K562 (cell line): ENCODE measurements around the gene DBNDD2. TPM values are rescaled to one million over a fixed set of nuclear protein-coding genes. Genes with fewer than 3 reads are reported as not detected.

ENCODE experiments used
- ATAC-seq: fragments of 200-7000 bp; cut with Tn5 transposase; 3 replicates; pipeline ENCODE4 v1.9.1; 2020; ENCODE audit warnings: moderate library complexity
- BruUV-seq: library from RNA; stranded (reverse); fragments of 400-500 nt; replicated peaks from 2 replicates; lab custom pipeline; 2021; lab: Mats Ljungman, UMichigan
- CTCF ChIA-PET: fragments of 300-600 bp; formaldehyde crosslinking; extraction: SDS; loops from one replicate; lab custom pipeline; 2021; ENCODE audit warnings: low intra/inter-chr PET ratio; lab: Yijun Ruan, JAX
- POLR2A ChIA-PET: fragments of 300-600, 350-650 bp; sonication (Branson Sonifier 250); formaldehyde crosslinking; extraction: SDS; loops from one replicate; lab custom pipeline; 2021; ENCODE audit warnings: antibody characterized with exemption, inconsistent platforms; lab: Yijun Ruan, JAX
- DNase-seq, 4 experiments: peaks; one replicate each; pipeline versions ENCODE4 v3.0.0 to v3.0.0-alpha.2; 2011 to 2018; ENCODE audit warnings: low spot score in 3 of 4, mixed read lengths in 3 of 4; ENCODE audit errors: extremely low read depth in 1 of 4
- FAIRE-seq: peaks from 2 replicates; lab custom pipeline; 2011; peaks lifted over from hg19 to GRCh38; lab: Jason Lieb, UNC
- H2AFZ ChIP-seq: 2 replicates; pipeline ENCODE4 v1.6.0; 2011; ENCODE audit warnings: low read depth, low read length, control low read depth, inconsistent platforms
- H3K27ac ChIP-seq: fragments of 200-600 bp; 3 replicates; pipeline ENCODE4 v1.8.0; 2011; ENCODE audit warnings: low read depth, mild to moderate bottlenecking, control low read depth, inconsistent platforms, low read length, moderate library complexity, mixed read lengths; ENCODE audit errors: extremely low read depth
- H3K27me3 ChIP-seq, 2 experiments: fragments of 300-600 bp in 1 of 2; 2 replicates in 1 of 2; 3 replicates in 1 of 2; pipeline versions ENCODE4 v1.6.0 to v1.8.0; 2011; ENCODE audit warnings: inconsistent platforms in 2 of 2, low read length in 2 of 2, mild to moderate bottlenecking in 1 of 2, mixed read lengths in 1 of 2, moderate library complexity in 1 of 2; ENCODE audit not compliant: control insufficient read depth in 2 of 2, insufficient read depth in 2 of 2
- H3K36me3 ChIP-seq: fragments of 300-600 bp; 3 replicates; pipeline ENCODE4 v1.8.0; 2011; ENCODE audit warnings: mild to moderate bottlenecking, low read length, inconsistent platforms; ENCODE audit not compliant: control insufficient read depth, insufficient read depth
- H3K4me1 ChIP-seq, 2 experiments: fragments of 200-600 bp in 1 of 2; replicated peaks in 1 of 2; 2 replicates in 1 of 2; 3 replicates in 1 of 2; pipeline versions ENCODE4 v1.5.1 to v1.8.0; 2011; ENCODE audit warnings: inconsistent platforms in 2 of 2, low read length in 2 of 2, mild to moderate bottlenecking in 1 of 2, mixed read lengths in 1 of 2, moderate library complexity in 1 of 2; ENCODE audit not compliant: control insufficient read depth in 2 of 2, insufficient read depth in 2 of 2
- H3K4me2 ChIP-seq: 2 replicates; pipeline ENCODE4 v1.6.1; 2011; ENCODE audit warnings: low read length, control low read depth, inconsistent platforms, mixed read lengths; ENCODE audit not compliant: insufficient read depth
- H3K4me3 ChIP-seq: fragments of 200-600 bp; sonication (generic), shearing (Covaris generic); 2 replicates; pipeline ENCODE4 v1.5.1; 2016; ENCODE audit warnings: control low read depth, inconsistent platforms
- H3K79me2 ChIP-seq: fragments of 200-600 bp; 3 replicates; pipeline ENCODE4 v1.8.0; 2011; ENCODE audit warnings: low read length, inconsistent platforms; ENCODE audit not compliant: control insufficient read depth, insufficient read depth
- H3K9ac ChIP-seq, 2 experiments: 2 replicates each; pipeline versions ENCODE4 v1.6.0 to v1.6.1; 2011; ENCODE audit warnings: low read depth in 2 of 2, low read length in 2 of 2, control low read depth in 1 of 2, inconsistent platforms in 1 of 2, mild to moderate bottlenecking in 1 of 2, mixed read lengths in 1 of 2; ENCODE audit not compliant: insufficient read depth in 1 of 2
- H3K9me1 ChIP-seq: one replicate; pipeline ENCODE4 v1.6.0; 2011; ENCODE audit warnings: inconsistent platforms, mild to moderate bottlenecking, low read length, moderate library complexity; ENCODE audit not compliant: control insufficient read depth, insufficient read depth
- H3K9me3 ChIP-seq: replicated peaks from 2 replicates; pipeline ENCODE4 v1.5.1; 2011; ENCODE audit warnings: low read depth, low read length, inconsistent platforms; ENCODE audit not compliant: control insufficient read depth, insufficient read depth
- H4K20me1 ChIP-seq: replicated peaks from 2 replicates; pipeline ENCODE4 v1.6.1; 2011; ENCODE audit warnings: low read length, inconsistent platforms, mixed read lengths; ENCODE audit not compliant: control insufficient read depth, insufficient read depth
- CBX3 ChIP-seq, 2 experiments: IDR thresholded peaks; 1 replicate in 1 of 2; 2 replicates in 1 of 2; pipeline ENCODE4 v1.6.1; 2012; ENCODE audit warnings: inconsistent platforms in 2 of 2, low read length in 2 of 2, borderline replicate concordance in 1 of 2, control low read depth in 1 of 2
- HDAC6 ChIP-seq: IDR thresholded peaks from 2 replicates; pipeline ENCODE4 v1.6.1; 2012; ENCODE audit warnings: low read depth, mild to moderate bottlenecking, control low read depth, inconsistent platforms, low read length, moderate library complexity
- HSF4 ChIP-seq: fragments of 250-450 bp; sonication (Bioruptor Pico); IDR thresholded peaks from 2 replicates; pipeline ENCODE4 v2.1.2; 2022; ENCODE audit warnings: mild to moderate bottlenecking, moderate library complexity, borderline replicate concordance
- PHB ChIP-seq: fragments of 250-450 bp; sonication (Bioruptor Pico); IDR thresholded peaks from 2 replicates; pipeline ENCODE4 v1.5.0; 2021
- ZFP30 ChIP-seq: fragments of 250-450 bp; sonication (Bioruptor Pico); IDR thresholded peaks from 2 replicates; pipeline ENCODE4 v1.8.0; 2022; ENCODE audit warnings: moderate library complexity, mild to moderate bottlenecking, inconsistent platforms, borderline replicate concordance
- WGBS: fragments of 100-300 bp; shearing (Covaris generic); methylation state at CpG from one replicate; pipeline ENCODE4 v1.1.6; 2016; ENCODE audit warnings: low coverage, mixed read lengths; ENCODE audit not compliant: insufficient coverage; ENCODE audit errors: missing lambda C conversion rate; 5-methylcytosine and 5-hydroxymethylcytosine counted together
- in situ Hi-C: fragments of 300-500 bp; cut with MboI; formaldehyde crosslinking; loops from 4 replicates; pipeline ENCODE4 v1.15.0; 2018; ENCODE audit warnings: inconsistent platforms, mixed read lengths
- intact Hi-C: fragments of 100-400 bp; cut with micrococcal nuclease; formaldehyde crosslinking; loops from 2 replicates; pipeline ENCODE4 v1.14.2; 2022
- polyA plus RNA-seq, 8 experiments: library from polyadenylated mRNA; depleted of rRNA in 4 of 8; stranded (reverse) in 5 of 8; unstranded in 3 of 8; fragments of >200 nt; fragmentation: Nextera tagmentation in 2 of 8; fragmentation: Illumina TruSeq in 1 of 8; extraction: Ambion mirVana in 2 of 8; extraction: Trizol in 1 of 8; gene quantifications; 2 replicates each; pipeline versions ENCODE4 v1.2.1 to v1.2.3, GENCODE V29; 2011 to 2014; ENCODE audit warnings: inconsistent platforms in 1 of 8, missing spikeins in 1 of 8
- total RNA-seq, 7 experiments: library from RNA; depleted of rRNA in 6 of 7; stranded (reverse); fragments of >200 nt in 6 of 7; fragmentation: Illumina TruSeq in 2 of 7; extraction: Trizol in 2 of 7; gene quantifications; 2 replicates each; pipeline versions ENCODE4 v1.2.1 to v1.2.3, GENCODE V29; 2011 to 2021; ENCODE audit warnings: low replicate concordance in 1 of 7
- TF ChIP-seq, protein P1 (sequence below): fragments of 250-450 bp; sonication (Bioruptor Pico); IDR thresholded peaks from 2 replicates; pipeline ENCODE4 v1.5.0; 2021
- TF ChIP-seq, protein P2 (sequence below): fragments of 250-450 bp; sonication (Bioruptor Pico); IDR thresholded peaks from 2 replicates; pipeline ENCODE4 v1.4.0; 2020; ENCODE audit warnings: mild to moderate bottlenecking
- TF ChIP-seq, protein P3 (sequence below): fragments of 450-650 bp; IDR thresholded peaks from 2 replicates; pipeline ENCODE4 v1.6.1; 2018; ENCODE audit warnings: mild to moderate bottlenecking, low read depth; ENCODE audit not compliant: partially characterized antibody
- TF ChIP-seq, protein P4 (sequence below): IDR thresholded peaks from 3 replicates; pipeline ENCODE4 v1.6.1; 2011; ENCODE audit warnings: borderline replicate concordance, mild to moderate bottlenecking, moderate library complexity; ENCODE audit not compliant: insufficient read length; ENCODE audit errors: extremely low read depth

The DBNDD2 gene
- total and polyA plus RNA-seq, 9 of the 15 experiments (the other 6 are each of a cell fraction or from before 2014, with no cell fraction given): 12.8 to 64.0 (median 35.8) TPM

DNA sequence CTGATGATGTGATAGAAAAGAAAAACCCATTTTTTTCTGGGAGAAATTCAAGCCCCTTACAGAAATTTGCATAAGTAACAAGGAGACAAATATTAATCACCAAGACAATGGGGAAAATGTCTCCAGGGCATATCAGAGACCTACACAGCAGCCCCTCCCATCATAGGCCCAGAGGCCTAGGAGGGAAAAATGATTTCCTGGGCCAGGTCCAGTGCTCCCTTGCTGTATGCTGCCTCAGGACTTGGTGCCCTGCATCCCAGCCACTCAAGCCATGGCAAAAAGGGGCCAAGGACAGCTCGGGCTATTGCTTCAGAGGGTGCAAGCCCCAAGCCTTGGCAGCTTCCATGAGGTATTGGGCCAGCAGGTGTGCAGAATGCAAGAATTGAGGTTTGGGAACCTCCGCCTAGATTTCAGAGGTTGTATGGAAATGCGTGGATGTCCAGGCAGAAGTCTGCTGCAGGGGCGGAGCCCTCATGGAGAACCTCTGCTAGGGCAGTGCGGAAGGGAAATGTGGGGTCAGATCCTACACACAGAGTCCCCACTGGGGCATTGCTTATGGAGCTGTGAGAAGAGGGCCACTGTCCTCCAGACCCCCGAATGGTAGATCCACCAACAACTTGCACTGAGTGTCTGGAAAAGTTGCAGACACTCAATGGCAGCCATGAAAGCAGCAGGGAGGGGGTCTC is 7.6 kb upstream of the DBNDD2 start:
- intact Hi-C loops (no loop called here), in situ Hi-C loops (no loop called here)
- no peak overlapping the region for H3K4me3 ChIP-seq
- DNase-seq (no peak), FAIRE-seq (no peak), ATAC-seq (no peak)
- no peak overlapping the region for H3K4me2 ChIP-seq
- H3K9me1 ChIP-seq: no peaks in the 10 kb centered on the region
- ChIA-PET CTCF (no interaction called here), POLR2A (no interaction called here)
- H4K20me1 ChIP-seq: no peaks in the 10 kb centered on the region
- 22% methylated on average over 6 of the region's 6 CpGs for WGBS
- no peak overlapping the region for H2AFZ ChIP-seq
- no peak overlapping the region for H3K9ac ChIP-seq
- H3K9me3 ChIP-seq: peaks cover 10% of the 10 kb centered on the region
- no peaks in the 10 kb centered on the region for H3K36me3 ChIP-seq
- BruUV-seq: no TSS peak
- H3K27ac ChIP-seq: no peak overlapping the region
- H3K4me1 ChIP-seq: peaks cover under 1% of the 10 kb centered on the region in 2 experiments; a peak in 3 of 5 replicates
- H3K27me3 ChIP-seq: no peaks in the 10 kb centered on the region; a peak in 1 of 5 replicates
- no peaks in the 10 kb centered on the region for H3K79me2 ChIP-seq
- peak in 1 of 2 experiments; percentile 91; a peak in 2 of 3 replicates for TF ChIP-seq CBX3 (IDR thresholded peaks at IDR 0.05; ENCODE audit: borderline replicate concordance in 1 of 2, low read length in 2 of 2)
- TF ChIP-seq HSF4 (CRISPR knock-in tag): no peak
- TF ChIP-seq, protein P1, sequence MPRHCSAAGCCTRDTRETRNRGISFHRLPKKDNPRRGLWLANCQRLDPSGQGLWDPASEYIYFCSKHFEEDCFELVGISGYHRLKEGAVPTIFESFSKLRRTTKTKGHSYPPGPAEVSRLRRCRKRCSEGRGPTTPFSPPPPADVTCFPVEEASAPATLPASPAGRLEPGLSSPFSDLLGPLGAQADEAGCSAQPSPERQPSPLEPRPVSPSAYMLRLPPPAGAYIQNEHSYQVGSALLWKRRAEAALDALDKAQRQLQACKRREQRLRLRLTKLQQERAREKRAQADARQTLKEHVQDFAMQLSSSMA (CRISPR knock-in tag): no peak
- no peak for TF ChIP-seq ZFP30 (CRISPR knock-in tag)
- TF ChIP-seq, protein P2, sequence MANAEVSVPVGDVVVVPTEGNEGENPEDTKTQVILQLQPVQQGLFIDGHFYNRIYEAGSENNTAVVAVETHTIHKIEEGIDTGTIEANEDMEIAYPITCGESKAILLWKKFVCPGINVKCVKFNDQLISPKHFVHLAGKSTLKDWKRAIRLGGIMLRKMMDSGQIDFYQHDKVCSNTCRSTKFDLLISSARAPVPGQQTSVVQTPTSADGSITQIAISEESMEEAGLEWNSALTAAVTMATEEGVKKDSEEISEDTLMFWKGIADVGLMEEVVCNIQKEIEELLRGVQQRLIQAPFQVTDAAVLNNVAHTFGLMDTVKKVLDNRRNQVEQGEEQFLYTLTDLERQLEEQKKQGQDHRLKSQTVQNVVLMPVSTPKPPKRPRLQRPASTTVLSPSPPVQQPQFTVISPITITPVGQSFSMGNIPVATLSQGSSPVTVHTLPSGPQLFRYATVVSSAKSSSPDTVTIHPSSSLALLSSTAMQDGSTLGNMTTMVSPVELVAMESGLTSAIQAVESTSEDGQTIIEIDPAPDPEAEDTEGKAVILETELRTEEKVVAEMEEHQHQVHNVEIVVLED (CRISPR knock-in tag): no peak
- no peak for TF ChIP-seq PHB (CRISPR knock-in tag)
- TF ChIP-seq, protein P3, sequence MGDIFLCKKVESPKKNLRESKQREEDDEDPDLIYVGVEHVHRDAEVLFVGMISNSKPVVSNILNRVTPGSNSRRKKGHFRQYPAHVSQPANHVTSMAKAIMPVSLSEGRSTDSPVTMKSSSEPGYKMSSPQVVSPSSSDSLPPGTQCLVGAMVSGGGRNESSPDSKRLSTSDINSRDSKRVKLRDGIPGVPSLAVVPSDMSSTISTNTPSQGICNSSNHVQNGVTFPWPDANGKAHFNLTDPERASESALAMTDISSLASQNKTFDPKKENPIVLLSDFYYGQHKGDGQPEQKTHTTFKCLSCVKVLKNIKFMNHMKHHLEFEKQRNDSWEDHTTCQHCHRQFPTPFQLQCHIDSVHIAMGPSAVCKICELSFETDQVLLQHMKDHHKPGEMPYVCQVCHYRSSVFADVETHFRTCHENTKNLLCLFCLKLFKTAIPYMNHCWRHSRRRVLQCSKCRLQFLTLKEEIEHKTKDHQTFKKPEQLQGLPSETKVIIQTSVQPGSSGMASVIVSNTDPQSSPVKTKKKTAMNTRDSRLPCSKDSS: peak; percentile 94
- TF ChIP-seq, protein P4, sequence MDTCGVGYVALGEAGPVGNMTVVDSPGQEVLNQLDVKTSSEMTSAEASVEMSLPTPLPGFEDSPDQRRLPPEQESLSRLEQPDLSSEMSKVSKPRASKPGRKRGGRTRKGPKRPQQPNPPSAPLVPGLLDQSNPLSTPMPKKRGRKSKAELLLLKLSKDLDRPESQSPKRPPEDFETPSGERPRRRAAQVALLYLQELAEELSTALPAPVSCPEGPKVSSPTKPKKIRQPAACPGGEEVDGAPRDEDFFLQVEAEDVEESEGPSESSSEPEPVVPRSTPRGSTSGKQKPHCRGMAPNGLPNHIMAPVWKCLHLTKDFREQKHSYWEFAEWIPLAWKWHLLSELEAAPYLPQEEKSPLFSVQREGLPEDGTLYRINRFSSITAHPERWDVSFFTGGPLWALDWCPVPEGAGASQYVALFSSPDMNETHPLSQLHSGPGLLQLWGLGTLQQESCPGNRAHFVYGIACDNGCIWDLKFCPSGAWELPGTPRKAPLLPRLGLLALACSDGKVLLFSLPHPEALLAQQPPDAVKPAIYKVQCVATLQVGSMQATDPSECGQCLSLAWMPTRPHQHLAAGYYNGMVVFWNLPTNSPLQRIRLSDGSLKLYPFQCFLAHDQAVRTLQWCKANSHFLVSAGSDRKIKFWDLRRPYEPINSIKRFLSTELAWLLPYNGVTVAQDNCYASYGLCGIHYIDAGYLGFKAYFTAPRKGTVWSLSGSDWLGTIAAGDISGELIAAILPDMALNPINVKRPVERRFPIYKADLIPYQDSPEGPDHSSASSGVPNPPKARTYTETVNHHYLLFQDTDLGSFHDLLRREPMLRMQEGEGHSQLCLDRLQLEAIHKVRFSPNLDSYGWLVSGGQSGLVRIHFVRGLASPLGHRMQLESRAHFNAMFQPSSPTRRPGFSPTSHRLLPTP: no peak
- no peak for TF ChIP-seq HDAC6
